ENCODE measurements around the gene CROCC2.

DNA sequence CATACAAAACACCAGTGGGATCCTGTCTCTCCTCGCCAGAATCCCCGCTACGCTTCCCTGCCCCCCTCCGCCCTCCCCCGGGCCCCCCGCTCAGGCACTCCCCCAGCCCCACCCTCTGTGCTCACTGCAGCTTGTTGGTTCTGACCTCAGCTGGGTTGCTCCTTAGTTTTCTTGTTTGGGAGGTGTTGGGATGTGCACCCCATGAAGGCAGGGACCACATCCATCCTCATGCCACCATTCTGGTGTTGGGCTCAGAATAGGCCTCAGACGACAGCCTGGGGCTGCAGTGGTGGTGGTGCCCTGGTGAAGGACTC lies 96.9 kb downstream of the CROCC2 start:
- TF ChIP-seq, protein P1, sequence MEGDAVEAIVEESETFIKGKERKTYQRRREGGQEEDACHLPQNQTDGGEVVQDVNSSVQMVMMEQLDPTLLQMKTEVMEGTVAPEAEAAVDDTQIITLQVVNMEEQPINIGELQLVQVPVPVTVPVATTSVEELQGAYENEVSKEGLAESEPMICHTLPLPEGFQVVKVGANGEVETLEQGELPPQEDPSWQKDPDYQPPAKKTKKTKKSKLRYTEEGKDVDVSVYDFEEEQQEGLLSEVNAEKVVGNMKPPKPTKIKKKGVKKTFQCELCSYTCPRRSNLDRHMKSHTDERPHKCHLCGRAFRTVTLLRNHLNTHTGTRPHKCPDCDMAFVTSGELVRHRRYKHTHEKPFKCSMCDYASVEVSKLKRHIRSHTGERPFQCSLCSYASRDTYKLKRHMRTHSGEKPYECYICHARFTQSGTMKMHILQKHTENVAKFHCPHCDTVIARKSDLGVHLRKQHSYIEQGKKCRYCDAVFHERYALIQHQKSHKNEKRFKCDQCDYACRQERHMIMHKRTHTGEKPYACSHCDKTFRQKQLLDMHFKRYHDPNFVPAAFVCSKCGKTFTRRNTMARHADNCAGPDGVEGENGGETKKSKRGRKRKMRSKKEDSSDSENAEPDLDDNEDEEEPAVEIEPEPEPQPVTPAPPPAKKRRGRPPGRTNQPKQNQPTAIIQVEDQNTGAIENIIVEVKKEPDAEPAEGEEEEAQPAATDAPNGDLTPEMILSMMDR (IDR thresholded peaks at IDR 0.05) = no peak
- no peak for TF ChIP-seq EZH2 (IDR thresholded peaks at IDR 0.05; ENCODE audit: borderline replicate concordance, insufficient read depth, low read depth, low read length, poor library complexity, severe bottlenecking)

Measured in B cell (primary cell).